NCI-H2227 treated with DMSO at 0.1 percent for 48 hours (cell line): ENCODE data around the gene DYNC1I1.
"Not testable (repeated sequence)": the region's sequence is repeated elsewhere in the genome, so short reads cannot be mapped to it uniquely, and the experiment has no call there.

Experiments used
- DNase-seq: peaks from one replicate; lab custom pipeline; 2025; lab: John Stamatoyannopoulos, UW

The DYNC1I1 gene

GRCh38 chr7:95908499-95908898 lies 136.1 kb downstream of the DYNC1I1 start:
- no peak for DNase-seq

- no peak for DNase-seq
These were observed 138.0 kb downstream of the DYNC1I1 start for GRCh38 chr7:95910341-95910740.

- DNase-seq, result no peak
These were observed 143.4 kb downstream of the DYNC1I1 start for GRCh38 chr7:95915731-95916130.

GRCh38 chr7:95916573-95917297 lies 144.4 kb downstream of the DYNC1I1 start:
- peak; percentile 89 for DNase-seq

- DNase-seq, result peak; percentile 18
These were observed 145.3 kb downstream of the DYNC1I1 start for GRCh38 chr7:95917634-95918033.

GRCh38 chr7:95919556-95919955 lies 147.2 kb downstream of the DYNC1I1 start:
- DNase-seq, result no peak

GRCh38 chr7:95921543-95921942 lies 149.2 kb downstream of the DYNC1I1 start:
- DNase-seq, result no peak

- no peak for DNase-seq
These were observed 149.8 kb downstream of the DYNC1I1 start for GRCh38 chr7:95922191-95922590.

GRCh38 chr7:95925236-95925635 lies 152.9 kb downstream of the DYNC1I1 start:
- DNase-seq, result peak; percentile 35

GRCh38 chr7:95925971-95926370 lies 153.6 kb downstream of the DYNC1I1 start:
- DNase-seq, result no peak

GRCh38 chr7:95927756-95928155 lies 155.4 kb downstream of the DYNC1I1 start:
- DNase-seq, result no peak

GRCh38 chr7:95929710-95930280 lies 157.4 kb downstream of the DYNC1I1 start:
- no peak for DNase-seq

GRCh38 chr7:95931460-95932232 lies 159.3 kb downstream of the DYNC1I1 start:
- no peak for DNase-seq

GRCh38 chr7:95933618-95934017 lies 161.3 kb downstream of the DYNC1I1 start:
- DNase-seq, result no peak

- DNase-seq, result not testable (repeated sequence)
These were observed 172.5 kb downstream of the DYNC1I1 start for GRCh38 chr7:95944867-95945266.

- DNase-seq, result no peak
These were observed 178.3 kb downstream of the DYNC1I1 start for GRCh38 chr7:95950698-95951097.

GRCh38 chr7:95951531-95951930 lies 179.2 kb downstream of the DYNC1I1 start:
- no peak for DNase-seq

GRCh38 chr7:95951997-95952795 lies 179.8 kb downstream of the DYNC1I1 start:
- DNase-seq, result no peak

GRCh38 chr7:95952851-95953250 lies 180.5 kb downstream of the DYNC1I1 start:
- DNase-seq, result no peak

- no peak for DNase-seq
These were observed 183.4 kb downstream of the DYNC1I1 start for GRCh38 chr7:95955748-95956147.

GRCh38 chr7:95957510-95957909 lies 185.2 kb downstream of the DYNC1I1 start:
- no peak for DNase-seq

- DNase-seq, result no peak
These were observed 188.4 kb downstream of the DYNC1I1 start for GRCh38 chr7:95960706-95961244.
